GM19438 (cell line): Measurements from ENCODE around the gene SSU72.
"Not testable (repeated sequence)": the region's sequence is repeated elsewhere in the genome, so short reads cannot be mapped to it uniquely, and the experiment has no call there.

Experiments
- ATAC-seq: cut with Tn5 transposase; IDR thresholded peaks from one replicate; pipeline ENCODE4 v1.9.1; 2021; ENCODE audit warnings: low read depth; ENCODE audit not compliant: unreplicated experiment

Gene SSU72

DNA sequence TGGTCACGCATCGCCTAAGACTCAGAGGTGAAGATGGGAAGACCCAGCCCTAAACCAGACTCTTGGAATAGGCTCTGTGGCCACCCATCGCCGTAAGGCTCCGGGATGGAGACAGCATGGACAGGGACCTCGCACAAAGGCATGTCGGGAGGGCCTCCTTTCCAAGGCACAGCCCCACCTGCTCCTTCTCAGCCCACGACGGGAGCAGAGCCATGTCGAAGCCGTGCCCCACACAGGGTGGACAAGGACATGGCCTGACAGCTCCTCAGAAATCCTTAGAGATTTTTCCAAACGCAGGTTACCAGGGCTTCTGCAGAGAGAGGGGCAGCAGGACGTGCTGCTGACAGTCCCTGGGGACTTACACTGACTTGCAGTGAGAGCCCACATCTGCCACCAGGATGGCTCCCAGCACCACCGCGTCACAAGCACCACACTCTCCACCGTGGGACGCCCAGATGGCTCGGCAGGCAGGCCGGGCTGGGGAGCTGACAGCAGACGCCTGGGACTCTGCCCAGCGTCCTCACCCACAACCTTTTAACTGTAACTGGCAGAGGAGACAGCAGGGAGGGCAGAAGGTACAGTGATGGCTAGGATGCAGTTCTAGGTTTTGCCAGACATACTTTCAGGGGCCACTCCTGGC lies 12.0 kb downstream of the SSU72 start:
- no peak for ATAC-seq

- no peak for ATAC-seq
These were observed 12.7 kb downstream of the SSU72 start for GRCh38 chr1:1561801-1562470.

DNA sequence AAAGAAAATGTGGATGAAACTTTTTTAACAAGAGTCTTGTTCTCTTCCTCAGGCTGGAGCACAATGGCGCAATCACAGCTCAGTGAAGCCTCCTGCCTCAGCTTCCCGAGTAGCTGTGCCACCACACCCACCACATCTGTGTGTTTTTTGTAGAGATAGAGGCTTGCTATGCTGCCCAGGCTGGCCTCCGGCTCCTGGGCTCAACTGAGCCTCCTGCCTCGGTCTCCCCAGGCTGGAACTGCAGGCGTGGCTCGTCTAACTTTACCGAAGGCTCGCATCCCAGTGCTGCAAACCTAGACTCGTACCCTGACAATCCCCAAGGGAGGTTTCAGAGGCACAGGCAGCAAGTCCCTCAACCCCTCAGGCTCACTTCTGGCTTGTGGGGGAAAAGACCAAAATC lies 14.5 kb downstream of the SSU72 start:
- no peak for ATAC-seq

- ATAC-seq, result no peak
These were observed 15.6 kb downstream of the SSU72 start for GRCh38 chr1:1559066-1559465.

DNA sequence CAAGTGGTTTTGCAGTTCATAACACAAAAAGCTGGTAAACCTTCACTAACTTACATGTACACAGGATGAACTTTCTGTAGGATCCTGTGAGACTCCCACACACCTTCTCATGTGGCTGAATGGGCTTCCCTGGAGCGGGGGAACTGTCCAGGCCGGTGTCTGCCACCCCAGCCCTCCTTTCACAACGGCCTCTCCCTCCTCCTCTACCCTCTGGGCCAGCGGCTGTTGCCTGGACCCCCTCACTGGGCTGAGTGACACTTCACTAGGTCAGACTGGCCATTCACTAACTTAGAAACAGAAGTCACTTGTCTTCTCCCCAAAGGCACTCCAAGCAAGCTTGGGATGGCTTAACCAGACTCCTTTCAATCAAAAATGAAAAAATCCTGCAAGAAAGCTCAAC lies 16.1 kb downstream of the SSU72 start:
- ATAC-seq, result no peak

GRCh38 chr1:1557688-1558087 lies 17.0 kb downstream of the SSU72 start:
- not testable (repeated sequence) for ATAC-seq

- ATAC-seq, result not testable (repeated sequence)
These were observed 17.7 kb downstream of the SSU72 start for GRCh38 chr1:1556961-1557360.

DNA sequence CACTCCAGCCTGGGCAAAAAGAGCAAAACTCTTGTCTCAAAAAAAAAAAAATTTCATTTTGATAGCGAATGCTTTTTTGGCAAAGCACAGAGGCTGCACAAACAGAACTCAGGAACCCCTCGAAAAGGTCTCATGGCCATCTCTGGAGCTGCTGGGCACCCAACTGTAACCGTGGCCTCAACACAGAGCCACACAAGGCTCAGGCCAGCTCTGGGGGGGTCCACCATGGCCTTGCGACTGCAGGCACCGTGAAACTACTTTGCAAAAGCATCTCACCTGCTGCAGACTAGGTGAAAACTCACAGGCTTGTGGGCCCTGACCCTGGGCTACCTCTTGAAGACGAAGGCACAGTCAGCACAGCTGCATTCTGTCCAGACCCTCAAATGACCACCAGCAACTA lies 18.2 kb downstream of the SSU72 start:
- ATAC-seq, result no peak

GRCh38 chr1:1554926-1555915 lies 19.4 kb downstream of the SSU72 start:
- no peak for ATAC-seq

- no peak for ATAC-seq
These were observed 20.1 kb downstream of the SSU72 start for GRCh38 chr1:1554550-1554925.

- ATAC-seq, result no peak
These were observed 20.7 kb downstream of the SSU72 start for GRCh38 chr1:1553821-1554494.

- no peak for ATAC-seq
These were observed 22.4 kb downstream of the SSU72 start for GRCh38 chr1:1552263-1552639.

DNA sequence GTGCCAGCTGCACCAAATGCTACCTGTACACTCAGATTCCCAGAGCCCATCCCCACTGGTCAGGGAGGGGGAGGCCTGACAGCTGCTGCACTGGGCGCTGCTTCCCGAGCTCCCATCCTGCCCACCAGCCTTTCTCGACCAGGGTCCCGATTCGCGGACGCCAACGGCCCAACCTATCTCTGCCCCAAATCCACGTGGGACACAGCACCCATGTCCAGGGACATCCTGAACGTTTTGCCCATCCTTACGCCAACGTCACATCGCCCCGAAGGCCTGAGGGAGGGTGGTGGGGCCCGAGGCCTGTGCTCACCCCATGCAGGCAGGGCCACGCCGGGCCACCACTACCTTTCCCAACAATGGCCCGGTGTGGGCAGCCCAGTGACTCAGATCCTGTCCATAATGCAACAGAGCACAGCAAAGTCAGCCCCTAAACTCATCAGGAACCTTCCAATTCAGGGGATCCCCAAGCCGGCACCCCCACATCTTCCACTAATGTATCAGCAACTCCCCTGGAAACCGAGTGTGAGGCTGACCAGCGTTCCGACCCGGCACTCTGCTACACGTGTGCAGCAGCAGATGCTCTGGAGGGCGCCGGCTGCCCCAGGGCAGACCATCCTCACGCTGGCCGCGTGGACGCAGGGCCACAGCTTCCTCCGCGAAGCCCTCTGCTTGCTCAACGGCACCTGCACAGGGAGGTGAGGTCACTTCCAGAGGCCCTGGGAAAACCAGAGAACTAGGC lies 23.0 kb downstream of the SSU72 start:
- no peak for ATAC-seq

DNA sequence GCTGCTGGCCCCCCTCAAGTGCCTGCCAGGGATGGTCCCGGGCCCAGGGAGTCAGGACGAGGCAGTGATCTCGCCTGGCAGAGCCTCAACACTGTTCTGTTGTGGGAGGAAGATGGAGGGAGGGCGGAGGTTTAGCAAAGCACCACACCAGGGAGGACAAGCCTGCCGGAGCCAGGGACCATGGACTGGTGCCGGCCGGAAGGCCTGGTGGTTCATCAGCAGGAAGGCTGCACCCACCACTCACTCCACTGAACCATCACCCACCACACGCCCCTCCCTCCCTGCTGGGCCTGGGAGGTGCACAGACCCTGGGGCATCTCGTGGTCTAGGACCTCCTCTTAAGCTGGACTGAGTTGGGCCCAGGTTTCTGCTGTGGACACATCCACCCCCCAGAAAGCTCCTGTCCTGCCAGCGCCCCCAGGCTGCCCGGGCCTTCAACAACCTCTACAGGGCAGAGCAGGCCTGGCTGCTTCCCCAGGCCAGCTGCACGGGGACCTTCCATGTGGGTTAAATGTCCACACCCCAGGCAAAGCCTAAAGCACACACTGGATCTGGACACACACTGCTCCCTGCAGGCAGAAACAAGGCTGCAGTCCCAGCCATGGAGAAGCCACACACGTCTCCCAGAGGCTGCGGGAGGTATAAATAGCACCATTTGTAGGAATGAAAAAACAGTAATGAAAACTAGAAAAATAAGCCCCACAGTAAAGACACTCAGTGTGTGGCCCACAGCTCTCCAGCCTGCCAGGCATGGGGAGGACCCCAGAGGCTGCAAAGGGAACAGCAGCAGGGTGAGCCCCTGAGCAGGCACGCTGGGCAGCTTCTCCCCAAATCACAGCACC lies 23.9 kb downstream of the SSU72 start:
- no peak for ATAC-seq

DNA sequence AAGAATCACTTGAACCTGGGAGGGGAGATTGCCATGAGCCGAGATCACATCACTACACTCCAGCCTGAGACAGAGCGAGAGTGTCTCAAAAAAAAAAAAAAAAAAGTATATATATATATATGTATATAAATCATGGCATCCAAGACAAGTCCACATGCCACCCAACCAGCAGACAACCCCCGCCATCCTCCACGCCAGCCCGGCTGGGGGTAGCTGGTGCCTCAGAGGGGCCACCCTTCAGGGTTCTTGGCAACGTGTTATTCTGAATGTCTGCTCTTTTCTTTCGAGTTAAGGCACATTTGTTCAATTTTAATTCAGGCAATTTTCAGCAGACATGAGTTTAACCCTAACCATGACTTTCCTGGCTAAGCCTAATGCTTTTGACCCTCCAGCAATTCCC lies 24.6 kb downstream of the SSU72 start:
- no peak for ATAC-seq

DNA sequence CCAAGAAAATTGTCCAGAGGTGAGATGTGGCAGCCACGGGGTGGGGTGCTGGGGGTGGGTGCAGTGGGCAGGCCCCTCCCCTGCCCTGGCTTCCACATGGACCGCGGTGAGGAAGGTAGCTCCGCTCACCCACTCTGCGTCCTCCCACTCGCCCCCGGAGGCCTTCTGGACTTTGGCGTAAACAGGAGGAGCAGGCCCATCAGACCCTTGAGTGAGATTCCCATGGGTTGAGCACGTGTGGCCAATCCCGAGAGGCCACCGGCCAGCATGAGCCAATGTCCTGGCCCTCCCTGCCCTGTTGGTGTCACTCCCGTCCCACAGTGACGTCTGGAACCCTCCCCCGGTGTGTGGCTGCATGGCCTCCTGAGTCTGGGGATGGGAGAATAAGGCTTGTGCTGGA lies 26.1 kb downstream of the SSU72 start:
- ATAC-seq, result no peak

DNA sequence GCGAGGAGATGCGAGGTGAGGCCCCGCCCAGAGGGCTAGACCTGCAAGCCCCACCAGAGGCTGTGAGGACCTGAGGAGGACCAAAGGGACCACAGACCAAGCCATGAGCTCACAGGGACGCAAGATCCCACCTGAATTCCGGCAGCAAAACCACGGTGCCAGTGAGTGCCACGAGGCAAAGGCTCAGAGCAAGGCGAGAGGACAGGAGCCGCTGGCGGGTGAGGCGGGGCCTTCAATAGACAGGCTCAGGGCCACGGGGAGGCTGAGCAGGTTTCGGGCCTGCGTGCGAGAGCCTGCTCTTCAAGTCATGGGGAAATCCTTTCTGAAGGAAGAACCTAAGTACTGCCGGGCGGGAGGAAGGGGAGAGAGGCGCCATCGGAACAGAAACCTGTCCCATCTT lies 27.2 kb downstream of the SSU72 start:
- no peak for ATAC-seq

GRCh38 chr1:1547011-1547410 lies 27.7 kb downstream of the SSU72 start:
- no peak for ATAC-seq
